ENCODE measurements around the gene MYOM1.

The MYOM1 gene

DNA sequence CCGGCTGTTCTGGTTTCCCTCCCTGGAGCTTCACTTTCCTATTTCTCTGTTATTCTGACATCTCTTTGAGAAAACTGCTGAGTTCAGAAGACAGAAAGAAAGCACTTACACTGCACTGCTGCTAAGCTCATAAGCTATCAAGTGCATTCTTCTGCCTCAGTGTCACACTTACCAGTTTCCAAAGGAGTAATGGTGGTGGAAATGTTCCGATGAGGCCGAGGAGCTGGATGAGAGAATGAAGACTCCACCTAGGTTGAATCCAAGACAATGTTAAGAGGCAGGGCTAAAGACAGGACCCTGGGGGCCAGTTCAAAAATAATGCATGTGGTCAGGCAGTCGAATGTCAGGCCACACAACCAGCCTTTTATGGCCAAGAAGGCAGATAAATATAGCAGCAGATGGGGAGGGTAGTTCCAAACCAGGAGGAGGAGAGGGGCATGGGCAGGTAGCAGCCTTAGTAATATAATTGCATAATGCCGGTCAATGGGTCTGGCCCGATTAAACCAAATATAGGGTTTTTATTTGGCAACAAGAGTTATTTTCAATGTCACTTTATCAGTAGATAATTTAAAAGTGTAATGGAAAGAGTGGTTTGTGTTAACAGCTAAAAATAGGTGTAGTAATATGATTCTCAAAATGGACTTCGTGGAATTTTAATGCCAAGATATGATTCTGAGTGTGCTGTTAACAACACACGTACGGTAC, at the start of gene MYOM1:
TSS of gene MYOM1 (minus strand) at position 338 of the 705 bp plus-strand sequence. CDS start 4,745 bp downstream, outside the sequence.
- no peak for DNase-seq (ENCODE audit: low spot score)
- TF ChIP-seq, protein P1, sequence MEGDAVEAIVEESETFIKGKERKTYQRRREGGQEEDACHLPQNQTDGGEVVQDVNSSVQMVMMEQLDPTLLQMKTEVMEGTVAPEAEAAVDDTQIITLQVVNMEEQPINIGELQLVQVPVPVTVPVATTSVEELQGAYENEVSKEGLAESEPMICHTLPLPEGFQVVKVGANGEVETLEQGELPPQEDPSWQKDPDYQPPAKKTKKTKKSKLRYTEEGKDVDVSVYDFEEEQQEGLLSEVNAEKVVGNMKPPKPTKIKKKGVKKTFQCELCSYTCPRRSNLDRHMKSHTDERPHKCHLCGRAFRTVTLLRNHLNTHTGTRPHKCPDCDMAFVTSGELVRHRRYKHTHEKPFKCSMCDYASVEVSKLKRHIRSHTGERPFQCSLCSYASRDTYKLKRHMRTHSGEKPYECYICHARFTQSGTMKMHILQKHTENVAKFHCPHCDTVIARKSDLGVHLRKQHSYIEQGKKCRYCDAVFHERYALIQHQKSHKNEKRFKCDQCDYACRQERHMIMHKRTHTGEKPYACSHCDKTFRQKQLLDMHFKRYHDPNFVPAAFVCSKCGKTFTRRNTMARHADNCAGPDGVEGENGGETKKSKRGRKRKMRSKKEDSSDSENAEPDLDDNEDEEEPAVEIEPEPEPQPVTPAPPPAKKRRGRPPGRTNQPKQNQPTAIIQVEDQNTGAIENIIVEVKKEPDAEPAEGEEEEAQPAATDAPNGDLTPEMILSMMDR (IDR thresholded peaks at IDR 0.05; ENCODE audit: extremely low read depth, missing control alignments) = no peak

DNA sequence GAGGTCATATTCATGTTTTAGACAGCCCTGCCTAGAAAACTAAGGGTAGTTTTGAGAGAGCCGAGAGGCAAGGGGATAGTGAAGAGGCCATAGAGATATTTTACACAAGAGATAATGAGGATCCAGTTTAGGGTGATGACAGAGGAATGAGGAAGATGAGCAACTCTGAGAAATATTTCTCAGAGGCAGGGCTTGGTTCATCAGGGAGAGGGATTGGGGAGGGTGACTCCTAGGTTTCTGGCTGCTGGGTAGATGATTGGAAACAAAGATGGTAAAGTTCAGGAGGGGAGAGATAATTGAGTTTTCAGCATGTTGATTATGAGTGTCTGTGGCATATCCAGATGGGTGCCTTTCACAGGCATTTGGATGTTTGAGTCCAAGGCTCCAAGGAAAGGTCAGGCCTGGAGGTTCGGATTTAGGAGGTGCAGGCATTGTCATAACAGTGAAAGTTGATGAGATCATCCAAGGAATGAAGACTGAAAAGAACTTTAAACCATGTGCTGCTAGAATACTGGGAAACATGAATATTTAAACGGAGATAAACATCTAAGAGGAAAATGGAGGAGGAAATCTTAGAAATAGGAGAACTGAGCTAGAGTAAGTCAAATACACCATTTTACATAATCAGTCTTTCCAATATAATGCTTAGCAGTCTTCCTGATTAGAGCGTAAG, 49.6 kb upstream of the MYOM1 start:
- DNase-seq (ENCODE audit: low spot score) = no peak
- TF ChIP-seq, protein P1 (IDR thresholded peaks at IDR 0.05; ENCODE audit: extremely low read depth, missing control alignments) = no peak

DNA sequence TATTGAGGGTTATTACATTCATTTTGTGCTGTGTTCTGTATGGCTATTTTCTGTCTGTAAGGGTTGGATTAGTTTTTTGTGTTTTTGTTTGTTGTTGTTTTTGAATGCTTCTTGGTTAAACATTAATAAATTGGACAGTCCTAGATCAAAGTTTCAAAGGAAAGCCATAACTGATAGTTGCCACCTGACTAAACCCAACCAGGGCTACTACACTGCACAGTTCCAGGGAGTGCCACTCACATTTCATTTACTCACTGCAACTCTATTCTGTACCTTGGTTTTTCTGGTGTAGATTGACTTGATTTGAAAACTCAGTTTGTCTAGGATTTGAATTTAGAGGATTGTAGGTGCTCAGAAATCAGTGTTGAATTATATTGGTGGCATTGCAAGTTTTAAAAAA, 48.5 kb upstream of the MYOM1 start:
- TF ChIP-seq, protein P1 (IDR thresholded peaks at IDR 0.05; ENCODE audit: extremely low read depth, missing control alignments) = no peak
- DNase-seq (ENCODE audit: low spot score) = no peak

DNA sequence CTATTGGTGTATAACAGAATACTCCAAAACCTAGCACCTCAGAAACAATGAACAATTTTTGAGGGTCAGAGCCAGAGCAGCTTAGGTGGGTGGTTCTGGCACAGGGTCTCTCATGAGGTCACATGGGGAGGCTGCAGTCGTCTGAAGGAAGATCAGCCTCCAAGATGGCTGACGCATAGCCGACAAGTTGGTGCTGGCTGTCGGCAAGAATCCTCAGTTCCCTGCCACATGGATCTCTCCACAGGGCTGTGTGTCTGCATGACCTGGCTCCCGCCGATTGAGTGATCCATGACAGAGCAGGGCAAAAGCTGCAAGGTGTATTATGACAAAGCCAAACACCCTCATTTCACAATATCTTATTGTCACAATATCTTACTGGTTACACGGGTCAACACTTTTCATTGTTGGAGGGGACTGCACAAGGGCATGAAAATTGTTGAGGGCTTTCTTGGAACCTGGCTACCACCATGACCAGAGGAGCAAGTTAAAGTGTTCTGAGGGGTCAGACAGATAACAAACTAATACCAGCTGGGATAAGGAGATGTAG, 46.4 kb upstream of the MYOM1 start:
- DNase-seq (ENCODE audit: low spot score) = no peak
- TF ChIP-seq, protein P1 (IDR thresholded peaks at IDR 0.05; ENCODE audit: extremely low read depth, missing control alignments) = no peak

DNA sequence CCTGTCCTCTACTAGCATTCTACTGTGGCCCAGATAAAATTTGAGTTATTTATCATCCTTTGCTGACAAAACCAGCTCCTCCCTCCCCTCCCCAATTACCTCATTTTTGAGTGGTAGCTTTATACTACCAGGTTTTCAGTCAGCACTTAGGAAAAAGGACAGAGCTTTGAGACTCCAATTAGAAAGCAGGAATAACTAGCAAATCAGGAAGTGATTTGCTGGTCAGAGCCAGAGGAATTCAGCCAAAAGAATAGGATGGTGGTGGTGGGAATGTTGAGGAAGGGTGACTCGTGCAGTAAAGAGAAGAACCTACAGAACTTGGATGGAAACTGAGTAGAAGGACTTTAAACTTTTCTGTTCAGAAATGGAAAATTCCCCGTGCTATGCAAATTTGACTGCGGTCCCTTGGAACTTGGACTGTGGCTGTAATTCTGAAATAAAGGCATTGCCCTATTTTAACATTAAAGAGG, 45.8 kb upstream of the MYOM1 start:
- DNase-seq (ENCODE audit: low spot score) = no peak
- TF ChIP-seq, protein P1 (IDR thresholded peaks at IDR 0.05; ENCODE audit: extremely low read depth, missing control alignments) = no peak

DNA sequence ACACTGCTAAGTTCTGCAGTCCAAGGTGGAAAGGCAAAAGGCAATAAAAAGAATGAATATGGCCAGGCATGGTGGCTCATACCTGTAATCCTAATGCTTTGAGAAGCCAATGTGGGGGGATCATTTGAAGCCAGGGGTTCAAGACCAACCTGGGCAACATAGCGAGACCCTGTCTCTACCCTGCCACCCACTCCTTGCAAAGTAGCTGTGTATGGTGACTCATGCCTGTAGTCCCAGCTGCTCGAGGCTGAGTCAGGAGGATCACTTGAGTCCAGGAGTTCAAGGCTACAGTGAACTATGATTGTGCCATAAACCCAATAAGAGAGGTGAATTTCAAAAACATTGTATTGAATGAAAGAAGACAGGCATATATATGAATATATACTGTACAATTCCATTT, 44.6 kb upstream of the MYOM1 start:
- TF ChIP-seq, protein P1 (IDR thresholded peaks at IDR 0.05; ENCODE audit: extremely low read depth, missing control alignments) = no peak
- DNase-seq (ENCODE audit: low spot score) = no peak

DNA sequence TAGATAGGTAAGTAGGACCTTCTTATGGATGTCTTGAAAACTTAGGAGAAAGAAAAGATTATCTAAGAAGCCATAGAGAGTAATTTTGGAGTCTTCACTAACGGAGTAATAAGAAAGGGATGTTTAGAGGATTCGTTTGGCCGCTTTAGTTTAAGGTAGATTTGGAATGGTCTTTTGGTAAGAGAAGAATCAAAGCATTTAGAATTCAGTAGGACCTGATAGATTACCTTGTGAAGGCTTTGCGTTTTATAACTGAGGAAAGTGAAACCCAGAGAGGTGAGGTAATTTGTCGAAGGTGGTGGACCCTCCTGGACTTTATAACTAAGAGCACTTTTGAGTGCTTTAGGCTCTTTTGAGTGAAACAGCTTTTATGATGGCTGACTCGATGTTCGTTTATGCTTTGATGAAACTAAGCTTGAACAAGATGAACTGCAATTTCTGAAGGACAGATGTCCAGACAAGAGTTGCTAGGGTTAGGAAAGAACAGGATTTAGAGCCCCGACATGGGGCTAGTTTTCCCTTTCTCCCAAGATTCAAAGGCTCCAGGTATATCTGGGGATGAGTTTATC, 43.4 kb upstream of the MYOM1 start:
- TF ChIP-seq, protein P1 (IDR thresholded peaks at IDR 0.05; ENCODE audit: extremely low read depth, missing control alignments) = no peak
- DNase-seq (ENCODE audit: low spot score) = no peak
